ENCODE results near the gene TMOD1. TPM values are rescaled to one million over a fixed set of nuclear protein-coding genes. Genes with fewer than 3 reads are reported as not detected.

The TMOD1 gene
- total and polyA plus RNA-seq, 9 of the 15 experiments (the other 6 are each of a cell fraction or from before 2014, with no cell fraction given), result 7.1 to 41.2 (median 14.2) TPM

DNA sequence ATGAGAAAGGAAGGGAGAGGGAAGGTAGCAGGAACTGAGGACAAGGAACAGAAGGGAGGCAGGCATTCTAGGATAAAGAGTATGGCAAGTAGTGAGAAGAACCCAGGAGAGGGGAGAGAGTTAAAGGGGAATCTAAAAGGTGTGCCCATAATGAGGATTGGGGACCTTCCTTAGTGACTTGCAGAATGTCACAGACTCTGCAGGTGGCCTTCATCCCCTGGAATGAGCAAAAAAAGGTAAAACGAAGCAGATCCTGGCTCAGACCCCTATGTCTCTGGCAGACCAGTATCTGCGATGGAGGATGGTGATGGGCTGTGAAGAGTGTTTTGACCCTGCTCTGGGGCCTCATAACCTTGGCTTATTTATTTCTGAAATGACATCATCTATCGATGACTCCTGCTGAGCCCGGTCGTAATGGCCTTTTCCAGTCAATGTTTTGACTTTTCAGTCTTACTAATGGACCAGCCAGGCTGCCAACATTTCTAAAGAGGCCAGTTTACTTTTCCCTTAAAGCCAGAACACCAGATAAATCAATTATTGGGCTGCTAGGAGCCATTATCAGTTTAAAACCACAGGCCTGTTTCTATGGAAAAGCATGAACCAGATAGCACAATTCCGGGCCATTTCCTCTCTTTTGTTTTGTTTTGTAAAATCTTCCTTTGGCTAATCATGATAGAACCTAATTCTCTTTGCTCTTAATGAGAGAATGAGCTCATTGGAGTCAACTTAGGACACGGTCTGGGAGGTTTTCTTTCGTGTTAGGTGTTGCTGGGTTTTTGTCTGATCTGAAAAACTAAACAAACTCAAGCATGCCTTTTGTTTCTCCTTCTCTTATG lies 3.1 kb downstream of the TMOD1 start (continued):
- TF ChIP-seq FIP1L1 (IDR thresholded peaks at IDR 0.05; ENCODE audit: low read depth, low read length, poor library complexity, severe bottlenecking) (no peak), NFXL1 (CRISPR knock-in tag; IDR thresholded peaks at IDR 0.05) (no peak), RREB1 (CRISPR knock-in tag; IDR thresholded peaks at IDR 0.05) (no peak), ZNF444 (CRISPR knock-in tag; IDR thresholded peaks at IDR 0.05) (no peak), CTBP1 (IDR thresholded peaks at IDR 0.05; ENCODE audit: borderline replicate concordance) (no peak), E4F1 (CRISPR knock-in tag; IDR thresholded peaks at IDR 0.05; ENCODE audit: borderline replicate concordance) (no peak), ID3 (CRISPR knock-in tag; IDR thresholded peaks at IDR 0.05) (no peak), ID3 (tag; IDR thresholded peaks at IDR 0.05) (peak; percentile 52), TSC22D4 (tag; IDR thresholded peaks at IDR 0.05) (no peak), CBX5 (IDR thresholded peaks at IDR 0.05; ENCODE audit: borderline replicate concordance, low read depth) (no peak), SNRNP70 (optimal IDR thresholded peaks at IDR 0.05; ENCODE audit: low read depth, low read length) (no peak), ZNF3 (CRISPR knock-in tag; IDR thresholded peaks at IDR 0.05) (no peak), MIER1 (IDR thresholded peaks at IDR 0.05; ENCODE audit: low read depth) (no peak), ZNF431 (CRISPR knock-in tag; IDR thresholded peaks at IDR 0.05) (no peak), ZNF75A (CRISPR knock-in tag; IDR thresholded peaks at IDR 0.05) (no peak), STAT5B (CRISPR knock-in tag; IDR thresholded peaks at IDR 0.05) (no peak)

Measured in K562 (cell line).